Brain microvascular endothelial cell (primary cell): Measurements from ENCODE around the gene ENDOD1.
"Not testable (repeated sequence)": the region's sequence is repeated elsewhere in the genome, so short reads cannot be mapped to it uniquely, and the experiment has no call there.

Experiments
- DNase-seq: peaks from one replicate; pipeline ENCODE4 v3.0.0-alpha.2; 2020
- H3K27ac ChIP-seq: fragments of 250-450 bp; sonication (Bioruptor Pico); 2 replicates; pipeline ENCODE4 v1.5.1; 2020; ENCODE audit warnings: mild to moderate bottlenecking, moderate library complexity
- H3K27me3 ChIP-seq: fragments of 250-450 bp; sonication (Bioruptor Pico); replicated peaks from 2 replicates; pipeline ENCODE4 v1.5.1; 2020; ENCODE audit warnings: mild to moderate bottlenecking
- H3K36me3 ChIP-seq: fragments of 250-450 bp; sonication (Bioruptor Pico); replicated peaks from 2 replicates; pipeline ENCODE4 v1.5.1; 2020; ENCODE audit warnings: mild to moderate bottlenecking
- H3K4me3 ChIP-seq: 2 replicates; pipeline ENCODE4 v1.5.1; 2011; ENCODE audit warnings: low read depth, mild to moderate bottlenecking, control low read depth, low read length, moderate library complexity
- CTCF ChIP-seq: IDR thresholded peaks from 2 replicates; pipeline ENCODE4 v1.5.1; 2011; ENCODE audit warnings: low read depth, mild to moderate bottlenecking, moderate library complexity, low read length, control low read depth, inconsistent platforms; ENCODE audit errors: missing control alignments
- in situ Hi-C: cut with HindIII; loops from 2 replicates; pipeline ENCODE4 v1.10.0; 2017; ENCODE audit warnings: low sequenced_read_pairs, low pct_ligation_motif_present

The ENDOD1 gene

GRCh38 chr11:95108671-95109551 lies 19.3 kb downstream of the ENDOD1 start:
- in situ Hi-C loops = no loop called here

GRCh38 chr11:95111471-95111870 lies 21.8 kb downstream of the ENDOD1 start:
- in situ Hi-C loops, H3K27ac ChIP-seq, H3K27me3 ChIP-seq, H3K4me3 ChIP-seq, DNase-seq, H3K36me3 ChIP-seq: not testable (repeated sequence)

More at GRCh38 chr11:95108671-95109551, 19.3 kb downstream of the ENDOD1 start:
- H3K36me3 ChIP-seq = peaks cover 5% of the 10 kb centered on the region
- H3K4me3 ChIP-seq = peak overlapping the region; percentile 9
- DNase-seq = peak; percentile 86
- peak overlapping the region; percentile 88 for H3K27ac ChIP-seq
- no peaks in the 10 kb centered on the region for H3K27me3 ChIP-seq
- no peak for TF ChIP-seq CTCF

GRCh38 chr11:95111923-95112540 lies 22.4 kb downstream of the ENDOD1 start:
- no peak overlapping the region for H3K4me3 ChIP-seq
- in situ Hi-C loops = no loop called here
- TF ChIP-seq CTCF = no peak
- no peak for DNase-seq
- no peaks in the 10 kb centered on the region for H3K27me3 ChIP-seq
- H3K36me3 ChIP-seq = peaks cover 5% of the 10 kb centered on the region
- no peak overlapping the region for H3K27ac ChIP-seq

GRCh38 chr11:95115597-95115996 lies 26.0 kb downstream of the ENDOD1 start:
- in situ Hi-C loops = no loop called here
- H3K4me3 ChIP-seq = no peak overlapping the region
- no peak for DNase-seq
- H3K36me3 ChIP-seq = no peaks in the 10 kb centered on the region
- H3K27ac ChIP-seq = no peak overlapping the region
- no peaks in the 10 kb centered on the region for H3K27me3 ChIP-seq
- no peak for TF ChIP-seq CTCF

- Histone ChIP-seq H3K36me3 (no peaks in the 10 kb centered on the region), H3K4me3 (no peak overlapping the region), H3K27ac (no peak overlapping the region), H3K27me3 (no peaks in the 10 kb centered on the region)
- peak; percentile 12 for DNase-seq
- no peak for TF ChIP-seq CTCF
- in situ Hi-C loops = no loop called here
These were observed 29.9 kb downstream of the ENDOD1 start for GRCh38 chr11:95119361-95120060.

- DNase-seq = no peak
- Histone ChIP-seq H3K27me3 (no peaks in the 10 kb centered on the region), H3K27ac (no peak overlapping the region), H3K4me3 (no peak overlapping the region), H3K36me3 (no peaks in the 10 kb centered on the region)
- in situ Hi-C loops = no loop called here
- TF ChIP-seq CTCF = no peak
These were observed 32.1 kb downstream of the ENDOD1 start for GRCh38 chr11:95121698-95122097.
